ENCODE results near the gene MCHR1. TPM values are rescaled to one million over a fixed set of nuclear protein-coding genes. Genes with fewer than 3 reads are reported as not detected.

Gene MCHR1
- polyA plus RNA-seq, 1 of the 3 experiments (the other 2 are of a cell fraction): 0.33 TPM

- 100% methylated on average over 3 of the region's 10 CpGs for WGBS (ENCODE audit: low lambda C conversion rate)
- Histone ChIP-seq H3K27ac (ENCODE audit: low read depth in 2 of 2, low read length in 1 of 2) (no peak overlapping the region), H3K27me3 (ENCODE audit: insufficient read depth) (no peaks in the 10 kb centered on the region), H3K36me3 (replicated peaks in 1 of 2; ENCODE audit: control insufficient read depth in 1 of 2, insufficient read depth in 2 of 2, low read length in 1 of 2) (no peaks in the 10 kb centered on the region), H3K9me2 (no peaks in the 10 kb centered on the region), H3K9ac (no peak overlapping the region), H3K4me1 (ENCODE audit: control insufficient read depth in 1 of 2, insufficient read depth in 2 of 2, low read depth in 1 of 2, low read length in 1 of 2) (peaks cover 7 to 13% of the 10 kb centered on the region in 2 experiments; a peak in 2 of 4 replicates), H2AFZ (ENCODE audit: low read depth) (no peak overlapping the region), H3K79me2 (ENCODE audit: insufficient read depth) (no peaks in the 10 kb centered on the region), H3F3A (replicated peaks; ENCODE audit: insufficient read depth) (peaks cover 9% of the 10 kb centered on the region), H4K20me1 (ENCODE audit: insufficient read depth) (no peaks in the 10 kb centered on the region), H3K4me3 (ENCODE audit: low read depth in 2 of 2, low read length in 1 of 2) (no peak overlapping the region), H3K4me2 (no peak overlapping the region), H3K9me3 (no peaks in the 10 kb centered on the region)
- POLR2A ChIA-PET: interaction anchor here (0.7 to 1.0 kb wide), 2 partner anchors 12 to 224 kb away, joined by 3 to 6 read pairs; partner anchors contain the start of gene MRTFA
- CTCF ChIA-PET: interaction anchor here (5.3 kb wide), 1 partner anchor 212 kb away, joined by 25 read pairs; no protein-coding TSS in a partner anchor
- no peak for DNase-seq
- no peak for TF ChIP-seq IRF3 (IDR thresholded peaks at IDR 0.05; ENCODE audit: low read depth, low read length)
- TF ChIP-seq USF1 (IDR thresholded peaks at IDR 0.05; ENCODE audit: borderline replicate concordance, low read depth): no peak
- no peak for TF ChIP-seq TCF12 (IDR thresholded peaks at IDR 0.05)
- no peak for TF ChIP-seq YY1 (IDR thresholded peaks at IDR 0.05; ENCODE audit: low read depth)
- TF ChIP-seq, protein P1, sequence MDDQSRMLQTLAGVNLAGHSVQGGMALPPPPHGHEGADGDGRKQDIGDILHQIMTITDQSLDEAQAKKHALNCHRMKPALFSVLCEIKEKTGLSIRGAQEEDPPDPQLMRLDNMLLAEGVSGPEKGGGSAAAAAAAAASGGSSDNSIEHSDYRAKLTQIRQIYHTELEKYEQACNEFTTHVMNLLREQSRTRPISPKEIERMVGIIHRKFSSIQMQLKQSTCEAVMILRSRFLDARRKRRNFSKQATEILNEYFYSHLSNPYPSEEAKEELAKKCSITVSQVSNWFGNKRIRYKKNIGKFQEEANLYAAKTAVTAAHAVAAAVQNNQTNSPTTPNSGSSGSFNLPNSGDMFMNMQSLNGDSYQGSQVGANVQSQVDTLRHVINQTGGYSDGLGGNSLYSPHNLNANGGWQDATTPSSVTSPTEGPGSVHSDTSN (IDR thresholded peaks at IDR 0.05): no peak
- TF ChIP-seq ELF1 (IDR thresholded peaks at IDR 0.05): no peak
- no peak for TF ChIP-seq NFIC (IDR thresholded peaks at IDR 0.05; ENCODE audit: borderline replicate concordance)
- TF ChIP-seq, protein P2, sequence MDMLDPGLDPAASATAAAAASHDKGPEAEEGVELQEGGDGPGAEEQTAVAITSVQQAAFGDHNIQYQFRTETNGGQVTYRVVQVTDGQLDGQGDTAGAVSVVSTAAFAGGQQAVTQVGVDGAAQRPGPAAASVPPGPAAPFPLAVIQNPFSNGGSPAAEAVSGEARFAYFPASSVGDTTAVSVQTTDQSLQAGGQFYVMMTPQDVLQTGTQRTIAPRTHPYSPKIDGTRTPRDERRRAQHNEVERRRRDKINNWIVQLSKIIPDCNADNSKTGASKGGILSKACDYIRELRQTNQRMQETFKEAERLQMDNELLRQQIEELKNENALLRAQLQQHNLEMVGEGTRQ (IDR thresholded peaks at IDR 0.05; ENCODE audit: borderline replicate concordance, low read depth, low read length): no peak
- TF ChIP-seq POLR2AphosphoS5 (IDR thresholded peaks at IDR 0.05; ENCODE audit: low read depth, low read length): no peak
- TF ChIP-seq, protein P3, sequence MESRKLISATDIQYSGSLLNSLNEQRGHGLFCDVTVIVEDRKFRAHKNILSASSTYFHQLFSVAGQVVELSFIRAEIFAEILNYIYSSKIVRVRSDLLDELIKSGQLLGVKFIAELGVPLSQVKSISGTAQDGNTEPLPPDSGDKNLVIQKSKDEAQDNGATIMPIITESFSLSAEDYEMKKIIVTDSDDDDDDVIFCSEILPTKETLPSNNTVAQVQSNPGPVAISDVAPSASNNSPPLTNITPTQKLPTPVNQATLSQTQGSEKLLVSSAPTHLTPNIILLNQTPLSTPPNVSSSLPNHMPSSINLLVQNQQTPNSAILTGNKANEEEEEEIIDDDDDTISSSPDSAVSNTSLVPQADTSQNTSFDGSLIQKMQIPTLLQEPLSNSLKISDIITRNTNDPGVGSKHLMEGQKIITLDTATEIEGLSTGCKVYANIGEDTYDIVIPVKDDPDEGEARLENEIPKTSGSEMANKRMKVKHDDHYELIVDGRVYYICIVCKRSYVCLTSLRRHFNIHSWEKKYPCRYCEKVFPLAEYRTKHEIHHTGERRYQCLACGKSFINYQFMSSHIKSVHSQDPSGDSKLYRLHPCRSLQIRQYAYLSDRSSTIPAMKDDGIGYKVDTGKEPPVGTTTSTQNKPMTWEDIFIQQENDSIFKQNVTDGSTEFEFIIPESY (IDR thresholded peaks at IDR 0.05; ENCODE audit: borderline replicate concordance, low read depth): no peak
- no peak for TF ChIP-seq EZH2phosphoT487 (IDR thresholded peaks at IDR 0.05; ENCODE audit: borderline replicate concordance, low read depth)
- no peak for TF ChIP-seq EP300 (IDR thresholded peaks at IDR 0.05; ENCODE audit: borderline replicate concordance in 1 of 2, low read depth in 1 of 2, low read length in 1 of 2)
- no peak for TF ChIP-seq RCOR1 (IDR thresholded peaks at IDR 0.05; ENCODE audit: low read length)
- no peak for TF ChIP-seq CHD2 (IDR thresholded peaks at IDR 0.05; ENCODE audit: low read length, partially characterized antibody)
- TF ChIP-seq FOXM1 (IDR thresholded peaks at IDR 0.05; ENCODE audit: low read depth): no peak
- TF ChIP-seq TEAD4 (IDR thresholded peaks at IDR 0.05; ENCODE audit: borderline replicate concordance, insufficient read depth): no peak
- no peak for TF ChIP-seq SIN3A (IDR thresholded peaks at IDR 0.05; ENCODE audit: borderline replicate concordance, low read depth, low read length)
These were observed 30.9 kb upstream of the MCHR1 start for GRCh38 chr22:40648386-40648785.

Measured in SK-N-SH (cell line).